GM18498 (cell line): ENCODE measurements around the gene GOLGA8M.
A peak's percentile ranks its signal among the peaks of the same experiment; 100 is the strongest.
"Not testable (repeated sequence)": the region's sequence is repeated elsewhere in the genome, so short reads cannot be mapped to it uniquely, and the experiment has no call there.

Experiments used
- ATAC-seq: cut with Tn5 transposase; IDR thresholded peaks from one replicate; pipeline ENCODE4 v1.9.1; 2021; ENCODE audit warnings: mild to moderate bottlenecking, moderate library complexity; ENCODE audit not compliant: unreplicated experiment

Gene GOLGA8M, protein sequence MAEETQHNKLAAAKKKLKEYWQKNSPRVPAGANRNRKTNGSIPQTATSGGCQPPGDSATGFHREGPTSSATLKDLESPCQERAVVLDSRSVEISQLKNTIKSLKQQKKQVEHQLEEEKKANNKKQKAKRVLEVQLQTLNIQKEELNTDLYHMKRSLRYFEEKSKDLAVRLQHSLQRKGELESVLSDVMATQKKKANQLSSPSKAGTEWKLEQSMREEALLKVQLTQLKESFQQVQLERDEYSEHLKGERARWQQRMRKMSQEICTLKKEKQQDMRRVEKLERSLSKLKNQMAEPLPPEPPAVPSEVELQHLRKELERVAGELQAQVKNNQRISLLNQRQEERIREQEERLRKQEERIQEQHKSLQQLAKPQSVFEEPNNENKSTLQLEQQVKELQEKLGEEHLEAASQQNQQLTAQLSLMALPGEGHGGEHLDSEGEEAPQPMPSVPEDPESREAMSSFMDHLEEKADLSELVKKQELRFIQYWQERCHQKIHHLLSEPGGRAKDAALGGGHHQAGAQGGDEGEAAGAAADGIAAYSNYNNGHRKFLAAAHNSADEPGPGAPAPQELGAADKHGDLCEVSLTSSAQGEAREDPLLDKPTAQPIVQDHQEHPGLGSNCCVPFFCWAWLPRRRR

DNA sequence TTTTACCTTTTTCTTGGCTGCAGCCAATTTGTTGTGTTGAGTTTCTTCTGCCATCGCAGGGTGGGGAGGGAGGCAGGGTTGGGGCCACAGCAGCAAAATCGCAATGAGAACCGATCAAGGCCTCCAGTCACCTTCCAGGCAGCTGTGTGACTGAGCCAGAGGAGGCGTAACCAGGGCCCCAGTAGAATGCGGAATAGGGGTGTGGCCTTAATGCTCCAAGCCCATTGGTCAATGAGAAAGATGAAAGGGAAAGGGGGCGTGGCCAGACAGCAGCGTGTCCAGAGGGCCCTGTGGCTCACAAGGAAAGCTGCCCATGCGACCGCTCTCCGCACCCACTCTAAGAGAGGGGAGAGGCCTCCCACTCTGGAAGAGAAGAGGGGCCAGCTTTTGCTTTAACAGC lies at the start of gene GOLGA8M:
GOLGA8M (minus strand) TSS at position 152 of the 400 bp plus-strand sequence; CDS start at position 54, 98 bp downstream.
- not testable (repeated sequence) for ATAC-seq

DNA sequence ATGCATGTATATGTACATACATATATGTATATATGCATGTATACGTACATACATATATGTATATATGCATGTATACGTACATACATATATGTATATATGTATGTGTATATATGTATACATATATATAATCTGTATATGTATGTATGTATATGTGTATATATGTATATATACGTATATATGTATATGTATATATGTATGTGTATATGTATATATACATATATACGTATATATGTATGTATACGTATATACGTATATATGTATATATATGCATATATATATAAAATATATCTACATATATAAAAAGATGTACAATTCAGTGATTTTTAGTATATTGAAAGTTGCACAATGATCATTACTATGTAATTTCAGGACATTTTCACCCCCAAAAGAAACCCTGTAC lies 30.7 kb upstream of the GOLGA8M start:
- ATAC-seq: not testable (repeated sequence)

DNA sequence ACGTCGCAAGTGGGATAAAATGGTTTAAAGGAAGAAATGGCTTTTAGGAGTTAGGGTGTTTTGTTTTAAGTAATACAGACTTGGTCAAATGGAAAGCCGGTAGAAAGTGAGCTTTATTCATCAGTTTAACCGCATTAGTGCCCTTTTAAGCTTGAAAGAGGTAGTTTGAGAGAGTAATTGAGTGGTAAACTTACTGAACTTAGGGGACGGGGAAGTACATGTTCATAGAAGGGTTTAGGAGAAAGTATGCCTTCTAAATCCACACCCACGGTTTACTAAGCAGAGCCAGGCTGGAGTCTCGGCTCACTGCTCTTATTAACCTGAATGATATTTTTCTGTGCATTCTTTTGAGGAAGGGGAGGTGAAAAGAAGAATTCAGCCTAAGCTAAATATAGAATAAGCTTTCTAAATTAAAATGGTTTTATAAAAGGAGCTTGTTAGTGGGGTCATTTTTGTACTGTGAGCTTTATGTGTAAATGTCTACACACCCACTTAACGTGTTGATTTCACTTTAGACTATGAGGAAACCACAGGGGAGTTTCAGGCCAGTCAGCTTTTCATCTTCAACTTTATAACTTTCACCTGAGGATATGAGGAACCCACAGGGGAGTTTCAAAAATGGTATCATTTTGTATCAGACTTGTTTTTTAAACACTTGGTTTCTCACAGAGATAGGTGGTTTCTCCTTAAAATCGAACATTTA lies 26.5 kb upstream of the GOLGA8M start:
- ATAC-seq: peak; percentile 62

DNA sequence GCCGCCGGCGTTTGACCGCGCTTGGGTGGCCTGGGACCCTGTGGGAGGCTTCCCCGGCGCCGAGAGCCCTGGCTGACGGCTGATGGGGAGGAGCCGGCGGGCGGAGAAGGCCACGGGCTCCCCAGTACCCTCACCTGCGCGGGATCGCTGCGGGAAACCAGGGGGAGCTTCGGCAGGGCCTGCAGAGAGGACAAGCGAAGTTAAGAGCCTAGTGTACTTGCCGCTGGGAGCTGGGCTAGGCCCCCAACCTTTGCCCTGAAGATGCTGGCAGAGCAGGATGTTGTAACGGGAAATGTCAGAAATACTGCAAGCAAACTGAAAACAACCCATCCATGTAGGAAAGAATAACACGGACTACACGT lies 26.0 kb upstream of the GOLGA8M start:
- peak; percentile 23 for ATAC-seq

DNA sequence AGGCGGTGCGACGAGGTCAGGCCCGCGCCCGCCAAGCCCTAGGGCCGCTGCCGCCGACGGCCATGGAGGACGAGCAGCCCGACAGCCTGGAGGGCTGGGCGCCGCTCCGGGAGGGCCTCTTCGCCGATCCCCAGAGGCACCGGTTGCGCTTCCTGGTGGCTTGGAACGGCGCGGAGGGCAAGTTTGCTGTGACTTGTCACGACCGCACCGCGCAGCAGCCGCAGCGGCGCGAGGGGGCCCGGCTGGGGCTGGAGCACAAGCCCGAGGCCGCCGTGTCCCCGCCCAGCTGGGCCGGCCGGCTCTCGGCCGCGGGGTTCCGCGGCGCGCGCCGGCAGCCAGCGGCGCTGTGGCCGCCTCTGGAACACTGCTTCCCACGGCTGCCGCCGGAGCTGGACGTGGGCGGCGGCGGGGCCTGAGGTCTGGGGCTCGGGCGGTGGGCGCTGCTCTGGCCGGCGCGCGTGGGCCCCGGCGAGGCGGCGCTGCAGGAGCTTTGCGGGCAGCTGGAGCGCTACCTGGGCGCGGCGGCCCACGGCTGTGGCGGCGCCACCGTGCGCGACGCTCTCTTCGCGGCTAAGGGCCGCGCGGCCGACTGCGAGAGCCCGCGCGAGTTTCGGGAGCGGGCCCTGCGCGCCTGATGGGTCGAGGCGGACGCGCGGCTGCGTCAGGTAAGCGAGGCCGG lies 25.4 kb upstream of the GOLGA8M start:
- ATAC-seq: peak; percentile 57

DNA sequence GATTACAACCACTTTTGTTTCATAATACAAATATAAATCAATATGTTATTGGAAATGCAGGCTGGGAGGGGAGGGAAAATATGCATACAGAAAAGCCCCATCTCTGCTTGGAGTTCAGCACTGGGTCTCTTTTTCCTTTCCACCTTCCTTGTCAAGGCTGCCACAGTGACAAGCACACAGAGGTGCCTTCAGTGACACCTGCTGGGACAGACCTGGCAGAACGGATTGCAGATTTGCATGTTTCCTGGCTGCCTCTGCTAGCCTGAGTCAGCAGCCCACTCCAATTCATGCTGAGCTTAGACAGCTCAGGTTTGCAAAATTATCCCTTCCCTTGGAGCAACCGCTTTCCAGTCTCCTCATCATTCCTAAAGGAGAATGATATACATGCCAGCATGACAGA lies 15.8 kb upstream of the GOLGA8M start:
- not testable (repeated sequence) for ATAC-seq

DNA sequence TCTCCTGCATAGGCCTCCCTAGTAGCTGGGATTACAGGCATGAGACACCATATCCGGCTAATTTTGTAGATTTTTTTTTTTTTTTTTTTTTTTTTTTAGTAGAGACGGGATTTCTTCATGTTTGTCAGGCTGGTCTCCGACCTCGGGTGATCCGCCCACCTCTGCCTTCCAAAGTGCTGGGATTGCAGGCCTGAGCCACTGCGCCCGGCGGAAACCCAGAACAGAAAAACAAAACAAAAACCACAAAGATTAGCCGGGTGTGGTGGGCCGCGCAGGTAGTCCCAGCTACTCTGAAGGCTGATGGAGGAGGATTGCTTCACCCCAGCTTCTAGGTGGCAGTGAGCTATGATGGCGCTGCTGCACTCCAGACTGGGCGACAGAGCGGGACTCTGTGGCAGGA lies 14.8 kb upstream of the GOLGA8M start:
- not testable (repeated sequence) for ATAC-seq

DNA sequence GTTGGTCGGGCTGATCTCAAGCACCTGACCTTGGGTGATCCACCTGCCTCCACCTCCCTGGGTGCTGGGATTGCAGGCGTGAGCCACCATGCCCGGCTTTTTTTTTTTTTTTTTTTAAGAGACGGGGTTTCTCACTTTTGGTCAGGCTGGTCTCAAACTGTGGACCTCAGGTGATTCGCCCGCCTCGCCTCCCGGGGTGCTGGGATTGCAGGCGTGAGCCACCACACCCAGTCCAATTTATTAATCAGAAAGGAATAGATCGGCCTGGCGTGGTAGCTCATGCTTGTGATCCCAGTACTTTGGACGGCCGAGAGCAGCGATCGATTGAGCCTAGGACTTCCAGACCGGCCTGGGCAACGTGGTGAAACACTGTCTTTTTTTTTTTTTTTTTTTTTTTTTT lies 13.9 kb upstream of the GOLGA8M start:
- no peak for ATAC-seq

DNA sequence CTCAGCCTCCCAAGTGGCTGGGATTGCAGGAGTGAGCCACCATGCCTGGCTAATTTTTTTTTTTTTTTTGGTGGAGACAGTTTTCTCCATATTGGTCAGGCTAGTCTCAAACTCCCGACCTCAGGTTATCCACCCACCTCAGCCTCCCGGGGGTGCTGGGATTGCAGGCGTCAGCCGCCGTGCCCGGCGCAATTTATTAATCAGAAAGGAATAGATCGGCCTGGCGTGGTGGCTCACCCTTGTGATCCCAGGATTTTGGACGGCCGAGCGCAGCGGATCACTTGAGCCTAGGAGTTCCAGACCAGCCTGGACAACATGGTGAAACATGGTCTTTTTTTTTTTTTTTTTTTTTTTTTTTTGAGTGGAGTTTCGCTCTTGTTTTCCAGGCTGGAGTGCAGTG lies 13.3 kb upstream of the GOLGA8M start:
- no peak for ATAC-seq

DNA sequence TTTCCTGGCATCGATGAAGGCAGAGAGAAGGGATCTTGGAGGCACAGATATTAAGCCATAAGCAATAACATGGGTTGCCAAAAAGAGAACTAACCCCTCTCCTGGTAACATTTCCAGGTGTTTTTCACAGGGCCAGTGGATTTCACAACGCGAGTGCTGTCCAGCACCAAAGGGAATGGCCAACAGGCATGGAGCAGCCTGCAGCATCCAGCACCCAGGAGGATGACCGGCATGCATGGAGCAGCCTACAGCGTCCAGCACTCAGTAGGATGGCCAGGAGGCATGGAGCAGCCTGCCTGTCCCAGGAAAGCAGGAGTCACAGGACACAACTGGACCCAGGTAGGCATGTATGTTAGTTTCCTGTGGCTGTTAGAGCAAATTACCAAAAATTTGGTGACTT lies 11.8 kb upstream of the GOLGA8M start:
- ATAC-seq: not testable (repeated sequence)

DNA sequence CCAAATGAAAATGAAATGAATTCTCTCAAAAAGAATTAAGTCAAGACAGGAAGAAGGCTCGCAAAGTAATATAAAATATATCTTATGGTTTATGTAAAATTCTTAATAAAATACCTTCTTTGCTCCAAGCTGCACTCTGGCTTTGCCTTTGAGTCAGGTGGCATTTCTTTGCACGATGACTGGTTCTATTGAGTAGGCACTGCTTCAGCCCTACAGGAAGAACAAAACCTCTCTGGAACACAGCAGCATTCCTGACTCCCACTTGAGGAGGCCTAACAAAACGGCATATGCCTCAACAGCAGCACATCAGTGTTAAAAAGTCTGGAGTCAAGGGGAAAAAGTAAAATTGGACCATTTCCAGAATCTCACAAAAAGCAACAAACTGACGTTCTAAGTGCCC lies 7.4 kb upstream of the GOLGA8M start:
- not testable (repeated sequence) for ATAC-seq

DNA sequence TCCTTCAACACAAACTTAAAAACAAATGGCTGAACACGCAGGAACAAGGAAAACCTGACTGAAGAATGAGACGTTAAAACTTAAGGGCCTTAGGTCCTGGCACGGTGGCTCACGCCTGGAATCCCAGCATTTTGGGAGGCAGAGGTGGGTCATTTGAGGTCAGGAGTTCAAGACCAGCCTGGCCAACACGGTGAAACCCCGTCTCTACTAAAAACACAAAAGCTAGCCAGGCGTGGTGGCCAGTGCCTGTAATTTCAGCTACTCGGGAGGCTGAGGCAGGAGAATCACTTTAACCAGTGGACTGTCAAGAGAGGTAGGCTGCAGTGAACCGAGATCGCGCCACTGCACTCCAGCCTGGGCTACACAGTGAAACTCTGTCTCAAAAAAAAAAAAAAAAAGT lies 6.4 kb upstream of the GOLGA8M start:
- not testable (repeated sequence) for ATAC-seq

DNA sequence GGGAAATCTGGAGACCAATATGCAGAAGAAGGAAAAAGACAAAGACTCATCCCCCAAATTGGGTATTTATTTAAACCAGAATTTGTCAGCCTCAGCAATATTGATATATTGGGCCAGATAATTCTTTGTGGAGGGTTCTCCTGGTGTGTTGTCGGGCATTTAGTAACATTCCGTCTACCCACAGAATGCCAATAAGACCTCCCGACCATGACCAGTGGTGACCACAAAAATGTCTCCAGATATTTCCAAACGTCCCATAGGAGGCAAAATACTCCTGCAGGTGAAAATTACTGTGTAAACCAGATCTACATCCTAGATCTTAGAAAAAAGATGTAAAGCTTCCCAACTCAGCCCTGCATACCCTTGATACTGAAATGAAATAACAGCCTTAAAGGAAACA lies 2.0 kb upstream of the GOLGA8M start:
- ATAC-seq: not testable (repeated sequence)

DNA sequence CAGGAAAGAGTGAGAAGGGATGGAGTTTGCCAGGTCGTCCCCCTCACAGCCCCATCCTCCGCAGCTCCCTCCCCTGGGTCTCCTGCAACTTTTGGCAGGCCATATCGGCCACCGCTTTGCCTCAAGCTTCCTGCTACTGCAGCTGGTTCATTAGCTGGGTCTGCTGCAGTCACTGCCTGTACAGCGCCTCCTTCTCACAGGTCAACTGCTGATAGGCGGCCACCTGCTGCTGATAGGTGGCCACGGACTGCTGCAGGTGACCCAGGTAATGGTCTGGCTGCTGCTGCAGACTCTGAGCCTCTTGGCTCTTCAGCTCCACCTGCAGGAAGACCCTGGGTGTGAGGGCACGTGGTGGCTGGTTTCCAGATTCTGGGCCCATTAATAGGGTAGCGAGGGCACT lies 8.3 kb downstream of the GOLGA8M start:
- not testable (repeated sequence) for ATAC-seq

DNA sequence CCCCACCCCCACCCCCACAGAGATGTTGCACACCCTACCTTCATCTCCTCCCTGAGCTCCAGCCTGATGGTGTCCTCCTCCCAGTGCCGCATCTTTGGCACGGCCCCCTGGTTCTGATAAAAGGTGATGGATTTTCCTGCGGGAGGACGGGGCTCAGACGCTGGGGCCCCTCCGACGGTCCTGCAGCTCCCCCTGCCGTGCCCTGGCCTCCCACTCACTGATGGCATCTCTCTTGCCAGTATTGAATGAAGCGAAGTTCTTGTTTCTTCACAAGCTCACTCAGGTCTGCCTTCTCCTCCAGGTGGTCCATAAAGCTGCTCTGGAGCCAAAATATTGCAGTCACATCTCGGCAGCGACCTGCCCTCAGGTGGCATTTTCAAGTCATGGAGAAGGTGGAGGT lies 9.8 kb downstream of the GOLGA8M start:
- not testable (repeated sequence) for ATAC-seq

DNA sequence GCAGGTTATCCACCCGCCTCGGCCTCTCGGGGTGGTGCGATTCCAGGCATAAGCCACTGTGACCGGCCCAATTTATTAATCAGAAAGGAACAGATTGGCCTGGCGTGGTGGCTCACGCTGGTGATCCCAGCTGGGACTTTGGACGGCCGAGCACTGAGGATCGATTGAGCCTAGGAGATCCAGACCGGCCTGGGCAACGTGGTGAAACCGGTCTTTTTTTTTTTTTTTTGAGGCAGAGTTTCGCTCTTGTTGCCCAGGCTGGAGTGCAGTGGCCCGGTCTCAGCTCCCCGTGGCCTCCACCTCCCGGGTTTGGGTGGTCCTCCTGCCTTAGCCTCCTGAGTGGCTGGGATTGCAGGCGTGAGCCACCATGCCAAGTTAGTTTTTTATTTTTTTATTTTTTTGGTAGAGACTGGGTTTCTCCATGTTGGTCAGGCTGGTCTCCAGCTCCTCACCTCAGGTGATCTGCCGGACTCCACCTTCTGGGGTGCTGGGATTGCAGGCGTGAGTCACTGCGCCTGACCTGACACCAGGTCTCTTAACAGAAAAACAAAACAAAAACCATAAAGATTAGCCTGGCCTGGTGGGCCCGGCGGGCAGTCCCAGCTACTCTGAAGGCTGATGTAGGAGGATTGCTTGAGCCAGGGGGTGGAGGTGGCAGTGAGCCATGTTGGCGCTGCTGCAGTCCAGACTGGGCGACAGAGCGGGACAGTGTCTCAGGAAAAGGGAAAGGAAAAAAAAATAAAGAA lies 18.0 kb downstream of the GOLGA8M start:
- not testable (repeated sequence) for ATAC-seq

DNA sequence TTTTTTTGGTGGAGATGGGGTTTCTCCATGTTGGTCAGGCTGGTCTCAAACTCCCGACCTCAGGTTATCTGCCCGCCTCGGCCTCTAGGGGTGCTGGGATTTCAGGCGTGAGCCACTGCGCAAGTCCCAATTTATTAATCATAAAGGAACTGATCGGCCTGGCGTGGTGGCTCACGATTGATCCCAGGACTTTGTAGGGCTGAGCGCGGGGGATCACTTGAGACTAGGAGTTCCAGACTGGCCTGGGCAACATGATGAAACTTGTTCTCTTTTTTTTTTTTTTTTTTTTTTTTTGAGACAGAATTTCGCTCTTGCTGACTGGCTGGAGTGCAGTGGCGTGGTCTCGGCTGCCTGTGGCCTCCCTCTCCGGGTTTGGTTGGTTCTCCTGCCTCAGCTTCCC lies 19.2 kb downstream of the GOLGA8M start:
- not testable (repeated sequence) for ATAC-seq

DNA sequence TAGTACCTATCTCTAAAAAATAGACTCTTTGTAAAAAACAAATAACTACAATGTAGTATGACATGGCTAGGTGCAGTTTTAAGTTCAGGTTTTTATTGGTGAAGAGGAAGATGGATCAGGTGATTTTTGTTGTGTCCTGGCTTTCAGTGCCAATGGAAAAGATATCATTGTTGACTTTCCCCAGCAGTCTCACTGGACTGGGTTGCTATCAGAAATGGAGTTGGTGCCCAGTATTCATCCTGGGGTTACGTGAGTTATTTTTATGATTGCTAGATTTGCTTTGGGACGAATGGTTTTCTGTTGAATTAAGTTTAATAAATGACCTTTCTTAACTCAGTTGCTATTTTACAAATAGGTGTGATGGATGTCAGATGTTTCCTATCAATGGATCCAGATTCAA lies 38.7 kb downstream of the GOLGA8M start:
- not testable (repeated sequence) for ATAC-seq

DNA sequence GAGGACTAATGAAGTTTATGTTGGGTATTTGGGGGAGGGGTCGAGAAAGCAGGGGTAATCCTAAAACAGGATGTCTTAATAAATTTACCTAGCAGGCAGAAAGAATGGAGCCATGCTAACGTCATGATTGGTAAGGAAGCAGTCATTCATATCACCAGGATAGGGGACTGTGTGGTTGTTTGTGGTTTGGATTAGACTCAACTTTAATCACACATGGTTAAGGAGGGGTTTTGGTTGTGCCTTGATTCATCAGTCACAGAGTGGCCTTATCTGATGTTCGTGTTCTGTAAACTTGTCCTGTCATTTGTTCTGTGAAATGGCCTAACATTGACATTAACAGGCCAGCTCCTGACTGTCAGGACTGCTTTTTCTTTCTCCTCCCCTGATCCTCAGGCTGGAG lies 40.1 kb downstream of the GOLGA8M start:
- ATAC-seq: not testable (repeated sequence)

DNA sequence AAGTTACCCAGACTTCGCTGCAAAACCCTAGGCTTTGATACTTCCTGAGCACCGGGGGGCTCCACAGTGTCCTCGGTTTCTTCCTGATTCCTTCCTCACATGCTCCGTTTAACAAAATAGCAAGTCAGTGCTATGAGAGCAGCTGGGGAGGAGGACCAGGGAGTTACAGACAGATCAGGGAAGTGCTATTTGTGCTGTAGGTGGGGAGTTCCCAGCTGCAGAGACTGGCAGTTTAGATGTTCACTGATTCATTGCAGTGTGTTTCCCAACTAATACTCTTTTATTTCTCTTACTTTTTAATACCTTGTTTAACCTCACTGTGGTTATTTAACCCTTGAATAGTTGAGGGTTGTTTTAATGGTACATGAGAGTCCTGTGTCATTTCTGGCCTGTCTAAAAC lies 45.8 kb downstream of the GOLGA8M start:
- not testable (repeated sequence) for ATAC-seq
